Measurements from ENCODE around the gene ETS1. TPM values are rescaled to one million over a fixed set of nuclear protein-coding genes. Genes with fewer than 3 reads are reported as not detected.

The ETS1 gene
- total RNA-seq, 3 donors from 2014 or later (not counting 1 experiment from before 2014, with no cell fraction given): 532 to 684 (median 589) TPM

DNA sequence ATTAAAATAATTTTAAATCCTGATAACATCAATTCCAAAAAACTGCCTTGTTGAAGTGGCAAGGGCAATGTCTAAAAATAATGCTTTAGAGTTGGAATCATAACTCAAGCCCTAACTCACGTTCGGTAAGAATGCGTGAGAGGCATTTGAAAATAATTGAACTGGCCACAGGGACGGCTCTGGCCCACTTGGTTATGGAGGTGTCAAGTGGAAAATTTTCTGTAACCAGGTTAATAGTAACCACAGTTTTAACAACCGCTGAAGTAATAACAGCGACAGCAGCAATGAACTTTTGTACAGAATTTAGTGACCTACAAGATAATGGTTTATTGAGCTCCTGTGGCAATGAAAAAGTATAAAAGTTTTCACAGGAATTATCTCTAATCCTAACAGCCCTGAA lies 79.4 kb downstream of the ETS1 start:
- ATAC-seq (peak; percentile 17 to 53 (median 50)), DNase-seq (peak in 1 of 2 donors; percentile 49)
- peaks cover 78% of the 10 kb centered on the region for H3K4me1 ChIP-seq (ENCODE audit: control insufficient read depth, insufficient read depth, low read length)
- no peaks in the 10 kb centered on the region for H3K27me3 Mint-ChIP-seq (ENCODE audit: low read depth in 2 of 2)
- intact Hi-C loops (cut with micrococcal nuclease): loop anchor here (1.0 to 5.0 kb wide), 5 partner anchors 8 to 184 kb away; no protein-coding TSS in a partner anchor
- H3K27ac ChIP-seq (ENCODE audit: low read length): peak overlapping the region; percentile 67
- H3K4me1 Mint-ChIP-seq: peaks cover 99 to 100% of the 10 kb centered on the region in 2 donors
- H3K27me3 ChIP-seq (ENCODE audit: control insufficient read depth, insufficient read depth, low read length): no peaks in the 10 kb centered on the region
- H3K4me3 ChIP-seq (ENCODE audit: low read length): peak overlapping the region; percentile 18
- H3K36me3 ChIP-seq (ENCODE audit: control insufficient read depth, insufficient read depth, low read length): peaks cover 39% of the 10 kb centered on the region
- H3K27ac Mint-ChIP-seq: peak overlapping the region; percentile 98 to 99
- WGBS (ENCODE audit: insufficient coverage): 25% methylated on average over 5 of the region's 6 CpGs
- H3K9me3 Mint-ChIP-seq: no peaks in the 10 kb centered on the region
- H3K9me3 ChIP-seq (ENCODE audit: control insufficient read depth, insufficient read depth, low read length): no peaks in the 10 kb centered on the region
- TF ChIP-seq, protein P1, sequence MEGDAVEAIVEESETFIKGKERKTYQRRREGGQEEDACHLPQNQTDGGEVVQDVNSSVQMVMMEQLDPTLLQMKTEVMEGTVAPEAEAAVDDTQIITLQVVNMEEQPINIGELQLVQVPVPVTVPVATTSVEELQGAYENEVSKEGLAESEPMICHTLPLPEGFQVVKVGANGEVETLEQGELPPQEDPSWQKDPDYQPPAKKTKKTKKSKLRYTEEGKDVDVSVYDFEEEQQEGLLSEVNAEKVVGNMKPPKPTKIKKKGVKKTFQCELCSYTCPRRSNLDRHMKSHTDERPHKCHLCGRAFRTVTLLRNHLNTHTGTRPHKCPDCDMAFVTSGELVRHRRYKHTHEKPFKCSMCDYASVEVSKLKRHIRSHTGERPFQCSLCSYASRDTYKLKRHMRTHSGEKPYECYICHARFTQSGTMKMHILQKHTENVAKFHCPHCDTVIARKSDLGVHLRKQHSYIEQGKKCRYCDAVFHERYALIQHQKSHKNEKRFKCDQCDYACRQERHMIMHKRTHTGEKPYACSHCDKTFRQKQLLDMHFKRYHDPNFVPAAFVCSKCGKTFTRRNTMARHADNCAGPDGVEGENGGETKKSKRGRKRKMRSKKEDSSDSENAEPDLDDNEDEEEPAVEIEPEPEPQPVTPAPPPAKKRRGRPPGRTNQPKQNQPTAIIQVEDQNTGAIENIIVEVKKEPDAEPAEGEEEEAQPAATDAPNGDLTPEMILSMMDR (IDR thresholded peaks at IDR 0.05): no peak
- H3K36me3 Mint-ChIP-seq: no peaks in the 10 kb centered on the region
- peak overlapping the region; percentile 98 for H3K4me3 Mint-ChIP-seq

DNA sequence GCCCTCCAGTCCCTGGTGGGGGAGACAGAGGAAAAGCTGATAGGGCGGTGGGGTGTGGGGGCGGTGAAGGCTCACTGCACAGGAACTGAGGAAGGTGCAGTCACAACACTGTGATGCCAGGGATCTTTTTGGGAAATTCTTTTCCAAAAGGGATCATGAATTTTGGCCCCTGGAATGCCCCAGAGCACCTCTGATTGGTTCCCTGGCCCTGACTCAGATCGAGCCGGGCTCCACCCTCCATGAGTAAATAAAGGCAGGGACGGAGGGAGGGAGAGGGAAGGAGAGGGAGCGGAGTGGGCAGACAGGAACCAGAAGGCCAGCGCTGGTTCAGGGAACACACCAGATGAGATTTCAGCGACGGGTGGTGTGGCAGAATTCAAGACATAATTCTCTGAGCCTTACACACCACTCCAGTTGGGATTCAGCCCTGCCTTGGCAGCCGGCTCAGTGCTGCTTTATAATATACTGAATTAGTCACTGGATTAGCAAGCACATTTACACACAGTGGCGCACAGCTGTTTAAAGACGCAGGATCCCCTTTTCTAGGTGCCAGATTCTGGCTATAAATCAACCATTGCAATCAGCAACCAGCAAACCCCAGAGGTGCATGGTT lies 80.3 kb downstream of the ETS1 start:
- Histone ChIP-seq H3K27me3 (ENCODE audit: control insufficient read depth, insufficient read depth, low read length) (no peaks in the 10 kb centered on the region), H3K36me3 (ENCODE audit: control insufficient read depth, insufficient read depth, low read length) (peaks cover 37% of the 10 kb centered on the region), H3K27ac (ENCODE audit: low read length) (peak overlapping the region; percentile 67), H3K4me1 (ENCODE audit: control insufficient read depth, insufficient read depth, low read length) (peaks cover 77% of the 10 kb centered on the region), H3K9me3 (ENCODE audit: control insufficient read depth, insufficient read depth, low read length) (no peaks in the 10 kb centered on the region), H3K4me3 (ENCODE audit: low read length) (peak overlapping the region; percentile 18)
- H3K4me1 Mint-ChIP-seq: peaks cover 99 to 100% of the 10 kb centered on the region in 2 donors
- 9% methylated on average over 12 of the region's 12 CpGs for WGBS (ENCODE audit: insufficient coverage)
- no peaks in the 10 kb centered on the region for H3K9me3 Mint-ChIP-seq
- peak overlapping the region; percentile 98 to 99 for H3K27ac Mint-ChIP-seq
- TF ChIP-seq, protein P1 (IDR thresholded peaks at IDR 0.05): no peak
- no peaks in the 10 kb centered on the region for H3K27me3 Mint-ChIP-seq (ENCODE audit: low read depth in 2 of 2)
- DNase-seq (peak in 1 of 2 donors; percentile 60), ATAC-seq (peak; percentile 42 to 57 (median 49))
- no peaks in the 10 kb centered on the region for H3K36me3 Mint-ChIP-seq
- H3K4me3 Mint-ChIP-seq: peak overlapping the region; percentile 98
- intact Hi-C loops (cut with micrococcal nuclease): loop anchor here (1.0 to 5.0 kb wide), 4 partner anchors 14 to 183 kb away; no protein-coding TSS in a partner anchor

DNA sequence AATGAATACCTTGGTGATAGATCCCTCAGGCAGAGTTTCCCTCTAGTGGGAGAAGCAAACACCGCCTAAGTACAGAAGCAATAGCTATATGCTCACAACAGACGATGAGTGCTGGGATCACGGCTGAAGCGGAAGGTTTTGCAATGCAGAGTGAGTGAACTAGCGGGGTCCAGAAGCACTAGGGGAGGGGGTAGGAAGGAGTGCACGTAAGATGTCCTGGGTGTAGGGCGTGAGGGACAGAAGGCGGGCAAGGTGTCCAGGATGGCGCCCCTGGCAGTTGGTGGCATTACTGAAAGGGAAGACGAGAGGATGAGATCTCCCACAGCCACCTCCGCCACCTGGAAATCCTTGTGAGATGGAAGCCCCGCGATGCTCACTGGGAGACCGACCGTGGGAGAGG lies 81.0 kb downstream of the ETS1 start:
- Histone ChIP-seq H3K36me3 (ENCODE audit: control insufficient read depth, insufficient read depth, low read length) (peaks cover 38% of the 10 kb centered on the region), H3K27me3 (ENCODE audit: control insufficient read depth, insufficient read depth, low read length) (no peaks in the 10 kb centered on the region), H3K9me3 (ENCODE audit: control insufficient read depth, insufficient read depth, low read length) (no peaks in the 10 kb centered on the region), H3K27ac (ENCODE audit: low read length) (peak overlapping the region; percentile 67), H3K4me1 (ENCODE audit: control insufficient read depth, insufficient read depth, low read length) (peaks cover 76% of the 10 kb centered on the region), H3K4me3 (ENCODE audit: low read length) (no peak overlapping the region)
- H3K9me3 Mint-ChIP-seq: no peaks in the 10 kb centered on the region
- intact Hi-C loops (cut with micrococcal nuclease): loop anchor here (2.0 to 5.0 kb wide), 3 partner anchors 14 to 84 kb away; no protein-coding TSS in a partner anchor
- peaks cover 99 to 100% of the 10 kb centered on the region in 2 donors for H3K4me1 Mint-ChIP-seq
- peaks cover 6% of the 10 kb centered on the region for H3K36me3 Mint-ChIP-seq
- no peaks in the 10 kb centered on the region for H3K27me3 Mint-ChIP-seq (ENCODE audit: low read depth in 2 of 2)
- TF ChIP-seq, protein P1 (IDR thresholded peaks at IDR 0.05): no peak
- DNase-seq (peak in 1 of 2 donors; percentile 65), ATAC-seq (no peak)
- H3K4me3 Mint-ChIP-seq: peak overlapping the region; percentile 98
- 68% methylated on average over 15 of the region's 15 CpGs for WGBS (ENCODE audit: insufficient coverage)
- H3K27ac Mint-ChIP-seq: peak overlapping the region; percentile 98 to 99
